ENCODE measurements around the gene GSE1. TPM values are rescaled to one million over a fixed set of nuclear protein-coding genes. Genes with fewer than 3 reads are reported as not detected.
"Not testable (repeated sequence)": the region's sequence is repeated elsewhere in the genome, so short reads cannot be mapped to it uniquely, and the experiment has no call there.

GSE1 gene
- total and polyA plus RNA-seq, 2 donors from 2014 or later: 9.5 to 92.8 TPM

- no peaks in the 10 kb centered on the region for H3K9me3 ChIP-seq (ENCODE audit: control insufficient read depth in 2 of 3, insufficient read depth in 1 of 3, low read length in 3 of 3)
- no peak overlapping the region for H3K9ac ChIP-seq (ENCODE audit: low read length in 3 of 3)
- intact Hi-C loops (cut with DNase I): no loop called here
- no peaks in the 10 kb centered on the region for H3K27me3 ChIP-seq (ENCODE audit: control insufficient read depth, insufficient read depth, low read length)
- FAIRE-seq (no peak), DNase-seq (no peak)
- no peak for TF ChIP-seq CTCF (IDR thresholded peaks at IDR 0.05; ENCODE audit: borderline replicate concordance, extremely low read depth, insufficient read depth)
- peaks cover 0 to 6% (median 3%) of the 10 kb centered on the region in 3 donors for H3K4me1 ChIP-seq (ENCODE audit: control insufficient read depth in 2 of 3, insufficient read depth in 2 of 3, low read depth in 1 of 3, low read length in 3 of 3)
- no peak overlapping the region for H3K4me3 ChIP-seq (ENCODE audit: low read length in 3 of 3)
- no peak overlapping the region for H3K27ac ChIP-seq (ENCODE audit: low read depth in 2 of 2, low read length in 2 of 2)
- no peaks in the 10 kb centered on the region for H3K36me3 ChIP-seq (ENCODE audit: control insufficient read depth in 2 of 3, insufficient read depth in 3 of 3, low read length in 3 of 3)
Measured at GRCh38 chr16:85591381-85591780, 21.7 kb upstream of the GSE1 start.

GRCh38 chr16:85592277-85592676 lies 20.8 kb upstream of the GSE1 start:
- H3K27me3 ChIP-seq (ENCODE audit: control insufficient read depth, insufficient read depth, low read length); H3K9ac ChIP-seq (ENCODE audit: low read length in 3 of 3); H3K36me3 ChIP-seq (ENCODE audit: control insufficient read depth in 2 of 3, insufficient read depth in 3 of 3, low read length in 3 of 3); intact Hi-C loops (cut with DNase I); FAIRE-seq; H3K9me3 ChIP-seq (ENCODE audit: control insufficient read depth in 2 of 3, insufficient read depth in 1 of 3, low read length in 3 of 3); DNase-seq; H3K4me1 ChIP-seq (ENCODE audit: control insufficient read depth in 2 of 3, insufficient read depth in 2 of 3, low read depth in 1 of 3, low read length in 3 of 3); H3K27ac ChIP-seq (ENCODE audit: low read depth in 2 of 2, low read length in 2 of 2); H3K4me3 ChIP-seq (ENCODE audit: low read length in 3 of 3): not testable (repeated sequence)

GRCh38 chr16:85592700-85593493 lies 20.2 kb upstream of the GSE1 start:
- intact Hi-C loops (cut with DNase I): no loop called here
- Histone ChIP-seq H3K4me3 (ENCODE audit: low read length in 3 of 3) (no peak overlapping the region), H3K4me1 (ENCODE audit: control insufficient read depth in 2 of 3, insufficient read depth in 2 of 3, low read depth in 1 of 3, low read length in 3 of 3) (peaks cover 0 to 6% (median 3%) of the 10 kb centered on the region in 3 donors), H3K9ac (ENCODE audit: low read length in 3 of 3) (no peak overlapping the region), H3K9me3 (ENCODE audit: control insufficient read depth in 2 of 3, insufficient read depth in 1 of 3, low read length in 3 of 3) (no peaks in the 10 kb centered on the region), H3K36me3 (ENCODE audit: control insufficient read depth in 2 of 3, insufficient read depth in 3 of 3, low read length in 3 of 3) (no peaks in the 10 kb centered on the region), H3K27ac (ENCODE audit: low read depth in 2 of 2, low read length in 2 of 2) (no peak overlapping the region), H3K27me3 (ENCODE audit: control insufficient read depth, insufficient read depth, low read length) (no peaks in the 10 kb centered on the region)
- no peak for TF ChIP-seq CTCF (IDR thresholded peaks at IDR 0.05; ENCODE audit: borderline replicate concordance, extremely low read depth, insufficient read depth)
- FAIRE-seq (no peak), DNase-seq (no peak)

- no peak for FAIRE-seq
- TF ChIP-seq CTCF (IDR thresholded peaks at IDR 0.05; ENCODE audit: borderline replicate concordance, extremely low read depth, insufficient read depth): no peak
- H3K4me1 ChIP-seq (ENCODE audit: control insufficient read depth in 2 of 3, insufficient read depth in 2 of 3, low read depth in 1 of 3, low read length in 3 of 3): peaks cover 0 to 6% (median 3%) of the 10 kb centered on the region in 3 donors
- H3K4me3 ChIP-seq (ENCODE audit: low read length in 3 of 3): no peak overlapping the region
- H3K9ac ChIP-seq (ENCODE audit: low read length in 3 of 3): no peak overlapping the region
- no peak overlapping the region for H3K27ac ChIP-seq (ENCODE audit: low read depth in 2 of 2, low read length in 2 of 2)
- H3K36me3 ChIP-seq (ENCODE audit: control insufficient read depth in 2 of 3, insufficient read depth in 3 of 3, low read length in 3 of 3): no peaks in the 10 kb centered on the region
- no peaks in the 10 kb centered on the region for H3K9me3 ChIP-seq (ENCODE audit: control insufficient read depth in 2 of 3, insufficient read depth in 1 of 3, low read length in 3 of 3)
- intact Hi-C loops (cut with DNase I): no loop called here
- no peaks in the 10 kb centered on the region for H3K27me3 ChIP-seq (ENCODE audit: control insufficient read depth, insufficient read depth, low read length)
- peak in 3 of 5 donors; percentile 55 to 81 (median 58) for DNase-seq
Measured at GRCh38 chr16:85593494-85594221, 19.5 kb upstream of the GSE1 start.

Data from kidney (tissue), 14 donors.